Suprapubic skin (tissue), 4 donors: ENCODE results near the gene FEM1A.

Source experiments
- EP300 ChIP-seq: sonication (generic); formaldehyde crosslinking; IDR thresholded peaks from one replicate; pipeline ENCODE4 v1.6.1; 2017; ENCODE audit warnings: antibody characterized with exemption
- POLR2A ChIP-seq, 2 donors: fragments of 450-650 bp; IDR thresholded peaks; one replicate each; pipeline ENCODE4 v1.6.1; 2017; ENCODE audit warnings: antibody characterized with exemption in 2 of 2, mild to moderate bottlenecking in 2 of 2, moderate library complexity in 2 of 2
- POLR2AphosphoS5 ChIP-seq, 3 donors: sonication (generic); formaldehyde crosslinking; IDR thresholded peaks; one replicate each; pipeline ENCODE4 v1.6.1; 2017; ENCODE audit warnings: antibody characterized with exemption in 3 of 3
- TF ChIP-seq, protein P1 (sequence below), 2 donors: fragments of 200-600 bp in 1 of 2; fragments of 450-650 bp in 1 of 2; sonication (generic) in 1 of 2; IDR thresholded peaks; one replicate each; pipeline ENCODE4 v1.5.1; 2016 to 2019; ENCODE audit warnings: antibody characterized with exemption in 2 of 2, mild to moderate bottlenecking in 1 of 2, moderate library complexity in 1 of 2

- TF ChIP-seq, protein P1, sequence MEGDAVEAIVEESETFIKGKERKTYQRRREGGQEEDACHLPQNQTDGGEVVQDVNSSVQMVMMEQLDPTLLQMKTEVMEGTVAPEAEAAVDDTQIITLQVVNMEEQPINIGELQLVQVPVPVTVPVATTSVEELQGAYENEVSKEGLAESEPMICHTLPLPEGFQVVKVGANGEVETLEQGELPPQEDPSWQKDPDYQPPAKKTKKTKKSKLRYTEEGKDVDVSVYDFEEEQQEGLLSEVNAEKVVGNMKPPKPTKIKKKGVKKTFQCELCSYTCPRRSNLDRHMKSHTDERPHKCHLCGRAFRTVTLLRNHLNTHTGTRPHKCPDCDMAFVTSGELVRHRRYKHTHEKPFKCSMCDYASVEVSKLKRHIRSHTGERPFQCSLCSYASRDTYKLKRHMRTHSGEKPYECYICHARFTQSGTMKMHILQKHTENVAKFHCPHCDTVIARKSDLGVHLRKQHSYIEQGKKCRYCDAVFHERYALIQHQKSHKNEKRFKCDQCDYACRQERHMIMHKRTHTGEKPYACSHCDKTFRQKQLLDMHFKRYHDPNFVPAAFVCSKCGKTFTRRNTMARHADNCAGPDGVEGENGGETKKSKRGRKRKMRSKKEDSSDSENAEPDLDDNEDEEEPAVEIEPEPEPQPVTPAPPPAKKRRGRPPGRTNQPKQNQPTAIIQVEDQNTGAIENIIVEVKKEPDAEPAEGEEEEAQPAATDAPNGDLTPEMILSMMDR (IDR thresholded peaks at IDR 0.05): no peak
- TF ChIP-seq POLR2A (IDR thresholded peaks at IDR 0.05) (no peak), POLR2AphosphoS5 (IDR thresholded peaks at IDR 0.05) (peak in 2 of 3 donors; percentile 18 to 87), EP300 (no peak)
Observed at GRCh38 chr19:4800591-4801081, 9.1 kb downstream of the FEM1A start.
